Osteoblast (primary cell): ENCODE results near the gene CLOCK. TPM values are rescaled to one million over a fixed set of nuclear protein-coding genes. Genes with fewer than 3 reads are reported as not detected.

ENCODE experiments used
- DNase-seq: peaks from one replicate; pipeline ENCODE4 v3.0.0; 2011; ENCODE audit warnings: low spot score, mixed read lengths; ENCODE audit not compliant: insufficient read length; ENCODE audit errors: missing footprints
- H2AFZ ChIP-seq: 2 replicates; pipeline ENCODE4 v1.6.0; 2011; ENCODE audit warnings: mild to moderate bottlenecking, low read length
- H3K27ac ChIP-seq: 2 replicates; pipeline ENCODE4 v1.5.1; 2011; ENCODE audit warnings: mild to moderate bottlenecking, low read depth, low read length, moderate library complexity
- H3K27me3 ChIP-seq: 2 replicates; pipeline ENCODE4 v1.6.0; 2012; ENCODE audit warnings: mild to moderate bottlenecking, control low read depth, inconsistent platforms, low read length, moderate library complexity; ENCODE audit not compliant: insufficient read depth
- H3K36me3 ChIP-seq: 2 replicates; pipeline ENCODE4 v1.5.1; 2011; ENCODE audit warnings: mild to moderate bottlenecking, low read length, control low read depth, moderate library complexity; ENCODE audit not compliant: insufficient read depth
- H3K4me1 ChIP-seq: 2 replicates; pipeline ENCODE4 v1.5.1; 2011; ENCODE audit warnings: mild to moderate bottlenecking, low read length, control low read depth, moderate library complexity; ENCODE audit not compliant: insufficient read depth
- H3K4me2 ChIP-seq: 2 replicates; pipeline ENCODE4 v1.6.0; 2011; ENCODE audit warnings: mild to moderate bottlenecking, low read length; ENCODE audit not compliant: insufficient read depth
- H3K4me3 ChIP-seq: fragments of 200-600 bp; sonication (generic); 3 replicates; pipeline ENCODE4 v1.5.1; 2012; ENCODE audit warnings: mild to moderate bottlenecking, low read length, inconsistent platforms; ENCODE audit not compliant: insufficient read depth
- H3K79me2 ChIP-seq: 2 replicates; pipeline ENCODE4 v1.6.0; 2012; ENCODE audit warnings: mild to moderate bottlenecking, low read length, control low read depth, inconsistent platforms; ENCODE audit not compliant: insufficient read depth
- H3K9me3 ChIP-seq: 2 replicates; pipeline ENCODE4 v1.5.1; 2011; ENCODE audit warnings: low read depth, low read length, control low read depth
- H4K20me1 ChIP-seq: 2 replicates; pipeline ENCODE4 v1.6.0; 2012; ENCODE audit warnings: mild to moderate bottlenecking, low read length, control low read depth; ENCODE audit not compliant: insufficient read depth
- CTCF ChIP-seq: IDR thresholded peaks from 2 replicates; pipeline ENCODE4 v1.5.1; 2011; ENCODE audit warnings: mild to moderate bottlenecking, low read depth, low read length, moderate library complexity; ENCODE audit errors: extremely low read depth
- total RNA-seq: library from RNA; depleted of rRNA; stranded (reverse); fragments of >200 nt; gene quantifications from 2 replicates; pipeline ENCODE4 v1.2.3, GENCODE V29; 2012

Gene CLOCK
- total RNA-seq, 1 donor: 34.4 TPM

- Histone ChIP-seq H2AFZ (no peak overlapping the region), H4K20me1 (peaks cover 8% of the 10 kb centered on the region), H3K27ac (no peak overlapping the region), H3K4me3 (no peak overlapping the region), H3K4me1 (peaks cover 2% of the 10 kb centered on the region), H3K36me3 (peaks cover 8% of the 10 kb centered on the region), H3K27me3 (no peaks in the 10 kb centered on the region), H3K9me3 (no peaks in the 10 kb centered on the region), H3K4me2 (no peak overlapping the region), H3K79me2 (peaks cover 97% of the 10 kb centered on the region)
- no peak for TF ChIP-seq CTCF
- no peak for DNase-seq
Observed at GRCh38 chr4:55534306-55534705, 12.4 kb downstream of the CLOCK start.

- Histone ChIP-seq H3K9me3 (no peaks in the 10 kb centered on the region), H3K4me2 (no peak overlapping the region), H3K79me2 (peaks cover 83% of the 10 kb centered on the region), H3K4me1 (no peaks in the 10 kb centered on the region), H3K4me3 (no peak overlapping the region), H2AFZ (no peak overlapping the region), H3K36me3 (peaks cover 8% of the 10 kb centered on the region), H3K27ac (no peak overlapping the region), H3K27me3 (no peaks in the 10 kb centered on the region), H4K20me1 (no peaks in the 10 kb centered on the region)
- DNase-seq: no peak
- TF ChIP-seq CTCF: no peak
Observed at GRCh38 chr4:55530691-55531090, 16.0 kb downstream of the CLOCK start.

- Histone ChIP-seq H2AFZ (no peak overlapping the region), H3K4me3 (no peak overlapping the region), H3K4me1 (peaks cover 3% of the 10 kb centered on the region), H3K9me3 (no peaks in the 10 kb centered on the region), H3K27ac (no peak overlapping the region), H3K36me3 (peaks cover 8% of the 10 kb centered on the region), H3K79me2 (peaks cover 79% of the 10 kb centered on the region), H3K4me2 (no peak overlapping the region), H3K27me3 (no peaks in the 10 kb centered on the region), H4K20me1 (no peaks in the 10 kb centered on the region)
- no peak for TF ChIP-seq CTCF
- no peak for DNase-seq
Observed at GRCh38 chr4:55530167-55530566, 16.5 kb downstream of the CLOCK start.

GRCh38 chr4:55528491-55528890 lies 18.2 kb downstream of the CLOCK start:
- H3K36me3 ChIP-seq: peaks cover 6% of the 10 kb centered on the region
- no peaks in the 10 kb centered on the region for H4K20me1 ChIP-seq
- no peak overlapping the region for H3K4me2 ChIP-seq
- H3K4me1 ChIP-seq: peaks cover 7% of the 10 kb centered on the region
- no peak overlapping the region for H3K4me3 ChIP-seq
- H2AFZ ChIP-seq: no peak overlapping the region
- no peak overlapping the region for H3K27ac ChIP-seq
- H3K79me2 ChIP-seq: peaks cover 68% of the 10 kb centered on the region
- no peaks in the 10 kb centered on the region for H3K27me3 ChIP-seq
- H3K9me3 ChIP-seq: no peaks in the 10 kb centered on the region
- no peak for TF ChIP-seq CTCF
- no peak for DNase-seq
